GM19324 (cell line): Measurements from ENCODE around the gene TAC1.
"Not testable (repeated sequence)": the region's sequence is repeated elsewhere in the genome, so short reads cannot be mapped to it uniquely, and the experiment has no call there.

ENCODE experiments used
- ATAC-seq: cut with Tn5 transposase; IDR thresholded peaks from one replicate; pipeline ENCODE4 v1.9.1; 2021; ENCODE audit warnings: mild to moderate bottlenecking, moderate library complexity; ENCODE audit not compliant: unreplicated experiment, low FRiP score

Gene TAC1, protein sequence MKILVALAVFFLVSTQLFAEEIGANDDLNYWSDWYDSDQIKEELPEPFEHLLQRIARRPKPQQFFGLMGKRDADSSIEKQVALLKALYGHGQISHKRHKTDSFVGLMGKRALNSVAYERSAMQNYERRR

GRCh38 chr7:97731736-97732564 is at the start of gene TAC1:
TSS of gene TAC1 (plus strand) at chr7:97732086. CDS start at chr7:97732613, 527 bp downstream.
- no peak for ATAC-seq

DNA sequence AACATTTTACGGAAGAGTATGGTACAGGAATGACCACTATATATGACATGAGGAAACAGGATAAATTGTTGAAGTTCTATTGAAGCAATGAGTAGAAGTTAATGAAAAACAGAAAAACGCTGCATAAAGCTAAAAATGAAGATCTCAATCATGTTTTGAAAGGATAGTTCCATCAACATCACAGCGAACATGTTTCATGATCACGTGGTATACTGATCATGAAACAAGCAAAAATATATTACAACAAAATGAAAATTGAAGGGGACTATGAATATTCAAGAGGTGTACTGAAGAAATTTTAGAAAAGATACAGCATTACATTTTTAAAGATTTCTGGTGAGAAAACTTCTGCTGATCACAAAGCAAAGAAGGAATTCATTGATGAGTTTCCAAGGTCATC is 45.9 kb upstream of the TAC1 start:
- no peak for ATAC-seq

DNA sequence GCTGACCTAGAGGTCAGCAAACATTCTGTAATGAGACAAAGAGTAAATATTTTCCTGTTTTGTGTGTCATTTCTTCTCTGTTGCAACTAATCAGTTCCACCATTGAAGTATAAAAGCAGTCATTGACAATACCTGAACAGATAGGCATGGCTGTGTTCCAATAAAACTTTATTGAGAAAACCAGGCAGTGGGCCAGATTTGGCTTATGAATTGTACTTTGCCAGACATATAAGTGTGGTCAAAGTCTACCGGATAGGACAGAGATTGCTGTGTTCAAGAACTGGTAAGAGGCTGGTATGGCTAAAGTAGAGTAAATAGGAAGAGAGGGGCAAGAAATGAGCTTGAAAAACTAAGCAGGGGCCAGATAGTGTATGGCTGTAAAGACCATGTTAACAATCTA is 38.3 kb upstream of the TAC1 start:
- no peak for ATAC-seq

DNA sequence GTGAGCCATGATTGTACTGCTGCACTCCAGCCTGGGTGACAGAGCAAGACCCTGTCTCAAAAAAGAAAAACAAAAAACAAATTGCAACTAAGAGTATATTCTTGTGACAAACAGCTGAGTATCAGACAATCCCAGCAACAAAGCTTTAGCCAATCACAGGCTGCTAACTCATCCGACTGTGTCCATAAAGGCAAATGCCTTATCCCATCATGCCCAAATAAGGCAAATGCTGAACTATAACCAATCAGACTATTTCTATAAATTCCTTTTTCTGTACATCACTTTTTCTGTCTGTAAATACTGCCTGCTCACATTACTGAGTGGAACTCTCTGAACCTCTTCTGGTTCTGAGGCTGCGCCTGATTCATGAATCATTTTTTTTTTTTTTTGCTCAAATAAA is 37.5 kb upstream of the TAC1 start:
- no peak for ATAC-seq

- no peak for ATAC-seq
Observed at GRCh38 chr7:97697396-97697795, 34.5 kb upstream of the TAC1 start.

GRCh38 chr7:97722386-97722785 is 9.5 kb upstream of the TAC1 start:
- no peak for ATAC-seq

- no peak for ATAC-seq
Observed at GRCh38 chr7:97732565-97733275, 834 bp downstream of the TAC1 start.

DNA sequence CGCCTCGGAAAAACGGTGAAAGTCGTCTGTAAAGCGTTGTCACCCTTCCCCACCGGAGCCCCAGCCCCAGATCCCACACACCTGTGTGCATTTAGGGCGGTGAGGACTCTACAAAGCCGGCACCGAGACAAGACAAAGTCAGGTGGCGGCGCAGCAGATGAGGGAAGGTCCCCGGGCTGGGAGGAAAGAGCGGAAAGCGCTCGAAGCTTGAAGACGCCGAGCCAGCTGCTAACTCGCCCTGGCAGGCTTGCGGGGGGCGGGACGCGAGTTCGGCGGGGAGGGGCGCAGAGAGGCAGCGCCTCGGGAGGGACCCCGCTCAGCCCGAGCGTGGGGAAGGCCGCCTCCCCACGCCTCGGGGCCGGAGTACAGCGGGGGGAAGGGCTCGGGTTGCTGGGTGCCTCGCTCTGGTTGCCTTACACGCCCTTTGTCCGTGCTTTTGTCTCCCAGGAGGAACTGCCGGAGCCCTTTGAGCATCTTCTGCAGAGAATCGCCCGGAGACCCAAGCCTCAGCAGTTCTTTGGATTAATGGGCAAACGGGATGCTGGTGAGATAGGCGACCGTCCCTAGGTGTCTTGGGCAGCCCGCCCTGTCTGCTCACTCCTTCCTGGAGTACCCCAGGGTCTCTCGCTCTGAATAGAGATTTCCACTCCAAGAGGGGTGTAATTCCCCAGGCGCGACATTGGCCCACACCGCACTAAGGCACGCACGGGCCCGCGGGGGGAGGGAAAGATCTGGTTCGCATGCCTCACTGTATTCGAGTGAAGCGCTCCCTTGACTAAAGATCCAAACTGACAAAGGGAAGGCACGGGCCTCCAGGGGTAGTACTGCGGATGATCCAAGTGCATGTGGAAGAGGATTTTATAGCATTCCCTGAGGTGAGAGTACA is 1.6 kb downstream of the TAC1 start:
- no peak for ATAC-seq

- no peak for ATAC-seq
Observed at GRCh38 chr7:97734255-97734654, 2.4 kb downstream of the TAC1 start.

DNA sequence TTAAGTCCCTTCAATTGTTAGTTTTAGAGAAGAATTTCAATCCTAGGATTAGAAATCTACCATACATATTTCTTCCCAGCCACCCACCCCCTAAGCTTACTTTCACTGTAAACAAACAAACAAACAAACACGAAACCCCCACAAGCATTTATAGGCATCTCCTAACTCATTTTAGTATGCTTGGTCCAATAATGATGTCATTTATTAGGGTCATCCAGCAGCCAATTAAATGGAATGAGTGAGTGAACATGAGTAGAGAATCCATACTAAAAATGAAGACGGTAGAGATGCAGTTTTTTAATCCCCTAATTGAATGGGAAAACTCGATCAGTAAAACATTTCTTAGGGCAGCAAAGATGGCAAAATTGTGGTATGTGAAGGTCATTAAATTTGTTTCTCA is 3.2 kb downstream of the TAC1 start:
- no peak for ATAC-seq

DNA sequence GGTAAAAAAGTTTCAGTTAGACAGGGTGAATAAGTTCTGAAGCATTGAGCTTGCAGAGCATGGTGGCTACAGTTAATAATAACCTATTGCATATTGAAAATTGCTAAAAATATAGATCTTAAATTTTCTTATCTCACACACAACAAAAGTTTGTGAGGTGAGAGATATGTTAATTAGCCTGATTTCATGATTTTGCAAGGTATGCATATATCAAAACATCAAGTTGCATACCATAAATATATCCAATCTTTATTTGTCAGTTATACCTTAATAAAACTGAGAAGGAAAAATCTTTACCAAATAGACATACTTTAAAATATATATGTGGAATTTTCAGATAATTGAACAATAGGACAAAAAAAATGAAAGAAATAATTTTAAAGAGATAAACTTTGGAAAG is 16.6 kb downstream of the TAC1 start:
- no peak for ATAC-seq

- no peak for ATAC-seq
Observed at GRCh38 chr7:97751566-97751965, 19.7 kb downstream of the TAC1 start.

DNA sequence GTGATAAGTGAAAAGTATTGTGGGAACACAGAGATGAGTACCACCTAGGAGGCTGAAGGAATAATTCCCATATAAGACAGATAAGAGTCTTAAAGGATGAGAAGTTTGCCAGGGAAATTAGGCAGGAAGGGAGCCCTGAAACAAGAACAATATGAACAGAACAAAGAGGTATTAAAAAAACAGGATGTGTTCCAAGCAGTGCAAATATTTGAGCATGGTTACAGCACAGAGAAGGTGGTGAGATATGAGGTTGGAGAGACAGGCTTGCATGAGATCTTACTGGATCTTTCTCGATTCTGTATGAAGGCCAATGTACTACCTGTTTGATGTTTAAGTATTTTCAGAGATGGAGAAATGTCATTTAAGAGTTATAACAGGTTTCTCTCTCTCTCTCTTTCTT is 20.3 kb downstream of the TAC1 start:
- ATAC-seq = no peak

DNA sequence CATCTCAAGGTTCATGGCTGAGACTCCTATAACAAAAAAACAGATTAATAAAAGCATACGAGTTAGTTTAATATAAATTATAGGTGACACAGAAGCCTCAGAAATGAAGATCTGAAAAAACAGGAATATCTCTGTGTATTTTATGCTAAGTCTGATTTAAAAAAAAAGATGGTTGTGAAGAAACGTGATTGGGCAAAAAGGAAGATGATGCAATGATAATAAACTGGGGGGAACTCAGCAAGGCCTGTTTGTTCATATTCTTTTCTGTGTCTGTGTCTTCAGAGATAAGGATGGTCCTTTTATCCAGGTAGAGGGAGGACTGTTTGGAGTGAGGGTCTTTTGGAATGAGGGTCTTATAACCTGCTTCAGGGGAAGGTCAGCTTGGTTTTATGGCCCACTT is 25.9 kb downstream of the TAC1 start:
- no peak for ATAC-seq

DNA sequence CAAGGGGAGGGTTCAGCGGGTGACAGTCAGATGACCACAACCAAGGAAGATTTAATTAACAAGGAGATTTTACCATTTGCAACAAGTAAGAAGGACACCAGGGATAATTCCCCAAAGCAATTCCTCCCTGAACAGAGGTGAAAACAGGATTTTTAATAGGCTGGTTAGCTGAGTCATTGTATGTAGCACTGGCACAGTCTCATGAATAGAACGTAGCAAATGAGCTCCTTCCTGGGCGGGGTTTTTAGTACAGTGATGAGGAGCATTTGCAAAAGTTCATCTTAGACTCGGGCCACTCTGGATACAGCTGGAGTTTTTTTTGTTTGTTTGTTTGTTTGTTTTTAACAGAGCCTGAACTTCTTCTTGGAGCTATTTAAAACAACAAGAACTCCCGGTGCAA is 39.0 kb downstream of the TAC1 start:
- ATAC-seq = no peak

- no peak for ATAC-seq
Observed at GRCh38 chr7:97771576-97771975, 39.7 kb downstream of the TAC1 start.

GRCh38 chr7:97772045-97772901 is 40.4 kb downstream of the TAC1 start:
- ATAC-seq = no peak

- ATAC-seq = not testable (repeated sequence)
Observed at GRCh38 chr7:97786398-97786797, 54.5 kb downstream of the TAC1 start.
